ENCODE results near the gene ZNF407. TPM values are rescaled to one million over a fixed set of nuclear protein-coding genes. Genes with fewer than 3 reads are reported as not detected.

Gene ZNF407
- total RNA-seq, 1 donor from 2014 or later, result 10.6 TPM

DNA sequence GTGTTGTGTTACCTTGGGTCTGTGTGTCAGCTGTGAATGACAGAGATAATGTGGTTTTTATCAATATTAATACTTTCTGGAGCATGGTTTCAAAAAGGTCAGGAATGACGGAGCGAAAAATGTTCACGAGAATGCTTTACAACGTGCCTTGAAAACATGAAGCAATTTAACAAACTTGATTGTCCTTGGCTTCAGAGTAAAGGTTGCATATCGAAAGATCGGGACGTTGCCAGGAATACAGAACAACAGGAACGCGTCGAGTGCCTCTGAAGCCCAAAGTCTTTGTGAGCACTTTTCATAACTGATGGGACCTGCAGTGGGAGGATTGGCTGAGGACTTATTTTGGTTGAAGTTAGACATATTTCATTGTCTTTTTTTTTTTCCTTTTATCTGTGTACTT lies 206.1 kb downstream of the ZNF407 start:
- Histone ChIP-seq H3K9me3 (replicated peaks) (no peaks in the 10 kb centered on the region), H3K27me3 (ENCODE audit: low read depth) (no peaks in the 10 kb centered on the region), H3K27ac (replicated peaks) (peak overlapping the region; percentile 65), H3K4me1 (peaks cover 34% of the 10 kb centered on the region), H3K4me3 (peak overlapping the region; percentile 44), H3K36me3 (no peaks in the 10 kb centered on the region)
- TF ChIP-seq, protein P1, sequence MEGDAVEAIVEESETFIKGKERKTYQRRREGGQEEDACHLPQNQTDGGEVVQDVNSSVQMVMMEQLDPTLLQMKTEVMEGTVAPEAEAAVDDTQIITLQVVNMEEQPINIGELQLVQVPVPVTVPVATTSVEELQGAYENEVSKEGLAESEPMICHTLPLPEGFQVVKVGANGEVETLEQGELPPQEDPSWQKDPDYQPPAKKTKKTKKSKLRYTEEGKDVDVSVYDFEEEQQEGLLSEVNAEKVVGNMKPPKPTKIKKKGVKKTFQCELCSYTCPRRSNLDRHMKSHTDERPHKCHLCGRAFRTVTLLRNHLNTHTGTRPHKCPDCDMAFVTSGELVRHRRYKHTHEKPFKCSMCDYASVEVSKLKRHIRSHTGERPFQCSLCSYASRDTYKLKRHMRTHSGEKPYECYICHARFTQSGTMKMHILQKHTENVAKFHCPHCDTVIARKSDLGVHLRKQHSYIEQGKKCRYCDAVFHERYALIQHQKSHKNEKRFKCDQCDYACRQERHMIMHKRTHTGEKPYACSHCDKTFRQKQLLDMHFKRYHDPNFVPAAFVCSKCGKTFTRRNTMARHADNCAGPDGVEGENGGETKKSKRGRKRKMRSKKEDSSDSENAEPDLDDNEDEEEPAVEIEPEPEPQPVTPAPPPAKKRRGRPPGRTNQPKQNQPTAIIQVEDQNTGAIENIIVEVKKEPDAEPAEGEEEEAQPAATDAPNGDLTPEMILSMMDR (IDR thresholded peaks at IDR 0.05; ENCODE audit: borderline replicate concordance), result no peak
- no peak for DNase-seq
- intact Hi-C loops (cut with micrococcal nuclease), result no loop called here

DNA sequence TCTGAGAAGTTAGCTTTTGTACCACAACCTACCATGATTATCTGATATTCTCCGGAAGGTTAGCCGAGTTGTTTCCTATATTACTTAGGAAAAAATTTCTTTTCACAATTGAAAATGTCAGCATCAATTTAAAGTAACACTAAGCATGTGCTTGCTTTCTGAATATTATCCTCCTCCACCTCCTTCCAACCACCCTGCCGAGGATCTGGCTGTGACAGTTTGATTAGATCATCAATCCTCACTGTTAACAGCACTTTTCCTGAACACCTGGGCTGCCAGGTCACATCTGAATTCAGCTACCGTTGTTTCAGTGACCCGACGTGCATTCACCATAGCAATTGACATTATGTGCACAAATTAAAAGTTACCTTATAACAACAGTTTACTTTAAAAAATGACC lies 207.0 kb downstream of the ZNF407 start:
- intact Hi-C loops (cut with micrococcal nuclease), result no loop called here
- Histone ChIP-seq H3K27ac (replicated peaks) (peak overlapping the region; percentile 65), H3K36me3 (no peaks in the 10 kb centered on the region), H3K9me3 (replicated peaks) (no peaks in the 10 kb centered on the region), H3K27me3 (ENCODE audit: low read depth) (no peaks in the 10 kb centered on the region), H3K4me1 (peaks cover 27% of the 10 kb centered on the region), H3K4me3 (peak overlapping the region; percentile 44)
- TF ChIP-seq, protein P1 (IDR thresholded peaks at IDR 0.05; ENCODE audit: borderline replicate concordance), result no peak
- DNase-seq, result no peak

DNA sequence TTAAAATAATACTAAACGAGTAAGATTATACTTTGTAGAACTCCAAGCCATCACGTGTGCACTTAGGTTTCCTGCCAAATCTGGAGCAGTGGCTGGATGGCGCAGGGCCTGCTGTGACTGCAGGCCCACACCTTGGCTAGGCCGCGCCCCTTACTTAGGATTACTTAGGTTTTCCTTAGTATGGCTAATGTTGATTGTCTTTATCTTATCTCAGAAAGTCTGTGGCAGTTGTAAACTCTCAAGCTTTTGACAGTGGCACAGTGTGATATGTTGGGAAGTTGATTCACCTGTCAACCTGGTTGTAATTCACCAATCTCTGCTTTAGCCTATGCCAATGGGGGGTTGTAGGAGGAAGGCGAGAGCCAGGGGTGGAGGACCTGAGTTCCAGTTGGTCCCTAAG lies 208.4 kb downstream of the ZNF407 start:
- no peaks in the 10 kb centered on the region for H3K9me3 ChIP-seq (replicated peaks)
- no peaks in the 10 kb centered on the region for H3K36me3 ChIP-seq
- TF ChIP-seq, protein P1 (IDR thresholded peaks at IDR 0.05; ENCODE audit: borderline replicate concordance), result no peak
- H3K4me1 ChIP-seq, result peaks cover 27% of the 10 kb centered on the region
- no peaks in the 10 kb centered on the region for H3K27me3 ChIP-seq (ENCODE audit: low read depth)
- H3K27ac ChIP-seq (replicated peaks), result no peak overlapping the region
- no peak overlapping the region for H3K4me3 ChIP-seq
- no peak for DNase-seq
- intact Hi-C loops (cut with micrococcal nuclease), result no loop called here

DNA sequence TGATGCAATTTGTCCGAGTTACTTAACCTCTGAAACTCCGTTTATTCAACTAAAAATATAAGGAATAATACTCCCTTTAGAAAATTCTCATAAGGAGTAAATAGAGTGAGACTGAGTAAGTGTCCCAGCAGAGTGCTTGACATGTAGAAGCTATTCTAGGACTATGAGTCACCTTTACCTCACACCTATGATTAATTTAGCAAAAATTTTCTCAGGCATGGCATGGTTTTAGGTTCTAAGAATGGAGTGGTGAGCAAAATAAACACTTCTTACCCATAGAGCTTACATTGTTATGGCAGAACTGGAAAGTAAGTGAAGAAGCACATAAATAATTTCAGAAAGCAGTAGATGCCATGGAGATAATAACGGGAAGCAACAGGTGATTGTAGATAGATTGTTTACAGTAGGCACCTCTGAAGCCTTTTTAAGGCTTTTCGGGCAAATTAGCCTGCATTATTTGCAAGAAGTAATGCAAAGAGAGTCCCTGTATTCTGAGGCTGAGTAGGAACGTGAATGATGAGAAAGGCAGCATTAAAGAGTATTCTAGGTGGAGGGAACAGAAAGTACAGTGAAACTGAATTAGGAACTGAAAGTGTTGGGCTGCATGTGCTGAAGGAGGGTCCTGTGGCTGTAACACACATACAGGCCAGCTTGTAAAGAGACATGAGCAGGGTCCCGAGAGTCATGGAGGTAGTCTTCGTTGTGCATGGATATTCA lies 209.2 kb downstream of the ZNF407 start:
- intact Hi-C loops (cut with micrococcal nuclease), result no loop called here
- H3K27me3 ChIP-seq (ENCODE audit: low read depth), result no peaks in the 10 kb centered on the region

DNA sequence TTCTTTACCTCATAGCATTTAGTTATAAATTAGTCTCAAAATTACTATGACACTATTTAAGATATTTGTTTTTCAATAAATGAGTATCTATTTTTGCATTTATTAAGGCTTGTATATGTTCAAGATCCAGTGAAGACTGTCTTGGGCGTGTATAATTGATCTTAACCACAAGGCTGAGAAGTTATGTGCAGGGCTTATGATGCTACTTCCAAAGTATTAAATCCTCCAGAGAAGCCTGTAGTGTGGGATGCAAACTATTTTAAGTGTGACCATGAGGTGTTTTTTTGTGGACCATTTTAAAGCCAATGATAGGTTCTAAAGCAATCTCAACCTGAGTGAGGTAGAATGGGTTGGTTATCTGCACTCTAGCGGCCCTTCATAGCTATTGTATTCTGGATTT lies 219.9 kb downstream of the ZNF407 start:
- Histone ChIP-seq H3K9me3 (replicated peaks) (peaks cover 5% of the 10 kb centered on the region), H3K27me3 (ENCODE audit: low read depth) (no peaks in the 10 kb centered on the region), H3K27ac (replicated peaks) (no peak overlapping the region), H3K36me3 (no peaks in the 10 kb centered on the region), H3K4me1 (peaks cover 8% of the 10 kb centered on the region), H3K4me3 (no peak overlapping the region)
- DNase-seq, result no peak
- TF ChIP-seq, protein P1 (IDR thresholded peaks at IDR 0.05; ENCODE audit: borderline replicate concordance), result no peak
- intact Hi-C loops (cut with micrococcal nuclease), result no loop called here

More for the DNA sequence above, 209.2 kb downstream of the ZNF407 start:
- Histone ChIP-seq H3K4me3 (no peak overlapping the region), H3K4me1 (peaks cover 27% of the 10 kb centered on the region), H3K36me3 (no peaks in the 10 kb centered on the region), H3K27ac (replicated peaks) (no peak overlapping the region), H3K9me3 (replicated peaks) (no peaks in the 10 kb centered on the region)
- DNase-seq, result no peak
- TF ChIP-seq, protein P1 (IDR thresholded peaks at IDR 0.05; ENCODE audit: borderline replicate concordance), result no peak
